Measurements from ENCODE around the gene TRAK2.
A peak's percentile ranks its signal among the peaks of the same experiment; 100 is the strongest.
"Not testable (repeated sequence)": the region's sequence is repeated elsewhere in the genome, so short reads cannot be mapped to it uniquely, and the experiment has no call there.

The TRAK2 gene

GRCh38 chr2:201414099-201415023 lies 36.9 kb downstream of the TRAK2 start:
- DNase-seq (ENCODE audit: low spot score), result no peak

- DNase-seq (ENCODE audit: low spot score), result no peak
Observed at GRCh38 chr2:201413552-201413951, 37.7 kb downstream of the TRAK2 start.

- no peak for DNase-seq (ENCODE audit: low spot score)
Observed at GRCh38 chr2:201413143-201413542, 38.1 kb downstream of the TRAK2 start.

- DNase-seq (ENCODE audit: low spot score), result no peak
Observed at GRCh38 chr2:201411421-201411820, 39.8 kb downstream of the TRAK2 start.

GRCh38 chr2:201408931-201409330 lies 42.3 kb downstream of the TRAK2 start:
- no peak for DNase-seq (ENCODE audit: low spot score)

GRCh38 chr2:201407265-201407664 lies 44.0 kb downstream of the TRAK2 start:
- no peak for DNase-seq (ENCODE audit: low spot score)

- DNase-seq (ENCODE audit: low spot score), result peak; percentile 64
Observed at GRCh38 chr2:201406077-201406662, 45.1 kb downstream of the TRAK2 start.

GRCh38 chr2:201404699-201405280 lies 46.5 kb downstream of the TRAK2 start:
- no peak for DNase-seq (ENCODE audit: low spot score)

GRCh38 chr2:201403880-201404279 lies 47.4 kb downstream of the TRAK2 start:
- DNase-seq (ENCODE audit: low spot score), result no peak

GRCh38 chr2:201402651-201403562 lies 48.4 kb downstream of the TRAK2 start:
- no peak for DNase-seq (ENCODE audit: low spot score)

- no peak for DNase-seq (ENCODE audit: low spot score)
Observed at GRCh38 chr2:201401815-201402214, 49.4 kb downstream of the TRAK2 start.

GRCh38 chr2:201396595-201396994 lies 54.7 kb downstream of the TRAK2 start:
- DNase-seq (ENCODE audit: low spot score), result no peak

GRCh38 chr2:201383136-201383535 lies 68.1 kb downstream of the TRAK2 start:
- DNase-seq (ENCODE audit: low spot score), result no peak

- DNase-seq (ENCODE audit: low spot score), result no peak
Observed at GRCh38 chr2:201378496-201379397, 72.5 kb downstream of the TRAK2 start.

GRCh38 chr2:201377218-201377617 lies 74.0 kb downstream of the TRAK2 start:
- no peak for DNase-seq (ENCODE audit: low spot score)

- DNase-seq (ENCODE audit: low spot score), result no peak
Observed at GRCh38 chr2:201369775-201370174, 81.5 kb downstream of the TRAK2 start.

GRCh38 chr2:201369318-201369717 lies 81.9 kb downstream of the TRAK2 start:
- DNase-seq (ENCODE audit: low spot score), result not testable (repeated sequence)

- no peak for DNase-seq (ENCODE audit: low spot score)
Observed at GRCh38 chr2:201366146-201366545, 85.1 kb downstream of the TRAK2 start.

- DNase-seq (ENCODE audit: low spot score), result peak; percentile 18
Observed at GRCh38 chr2:201363857-201364560, 87.2 kb downstream of the TRAK2 start.

GRCh38 chr2:201362396-201362795 lies 88.9 kb downstream of the TRAK2 start:
- DNase-seq (ENCODE audit: low spot score), result no peak
